GM18873 (cell line): ENCODE data around the gene OR7D2.
"Not testable (repeated sequence)": the region's sequence is repeated elsewhere in the genome, so short reads cannot be mapped to it uniquely, and the experiment has no call there.

Experiments used
- ATAC-seq: cut with Tn5 transposase; IDR thresholded peaks from one replicate; pipeline ENCODE4 v1.9.1; 2021; ENCODE audit warnings: mild to moderate bottlenecking, moderate library complexity, moderate number of reproducible peaks; ENCODE audit not compliant: unreplicated experiment, low FRiP score

Gene OR7D2

DNA sequence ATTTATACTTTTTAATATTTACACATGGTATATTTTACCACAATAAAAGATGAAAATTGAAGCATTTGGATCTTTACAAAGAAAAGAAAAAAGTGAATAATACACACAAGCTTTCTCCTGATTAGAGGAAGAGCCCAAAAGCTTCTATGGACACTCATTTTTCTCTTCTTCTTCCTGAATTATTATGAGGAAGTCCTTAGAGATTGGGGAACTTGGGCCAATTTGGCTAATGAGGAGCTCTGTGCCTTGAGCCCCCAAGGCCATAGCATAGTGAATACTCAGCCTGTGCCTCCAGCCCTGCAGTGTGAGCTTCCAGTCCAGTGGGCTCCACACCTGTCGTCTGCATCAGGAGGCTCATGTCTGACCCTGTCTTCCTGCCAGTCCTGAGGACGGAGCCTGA lies 19.3 kb downstream of the OR7D2 start:
- not testable (repeated sequence) for ATAC-seq

DNA sequence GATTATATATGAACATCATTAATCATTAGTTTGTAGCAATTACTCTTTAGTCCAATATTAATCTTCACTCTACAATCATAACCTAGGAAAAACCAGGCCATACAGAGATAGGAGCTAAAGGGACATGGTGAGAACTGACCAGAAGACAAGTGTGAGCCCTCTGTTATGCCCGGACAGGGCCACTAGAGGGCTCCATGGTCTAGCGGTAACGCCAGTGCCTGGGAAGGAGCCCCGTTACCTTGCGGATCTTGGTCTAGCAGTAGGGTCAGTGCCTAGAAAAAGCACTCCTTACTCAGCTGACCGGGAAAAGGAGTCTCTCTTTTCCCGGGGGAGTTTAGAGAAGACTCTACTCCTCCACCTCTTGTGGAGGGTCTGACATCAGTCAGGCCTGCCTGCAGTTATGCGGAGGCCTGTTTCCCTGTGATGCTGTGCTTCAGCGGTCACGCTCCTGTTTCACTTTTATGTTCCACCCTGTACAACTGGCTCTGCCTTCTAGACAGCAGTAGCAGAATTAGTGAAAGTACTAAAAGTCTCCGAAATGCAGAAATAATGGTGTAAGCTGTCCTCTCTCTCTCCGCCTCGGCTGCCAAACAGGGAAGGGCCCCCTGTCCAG lies 26.8 kb downstream of the OR7D2 start:
- no peak for ATAC-seq

GRCh38 chr19:9219489-9219888 lies 40.7 kb downstream of the OR7D2 start, which contains the start of gene OR7D4:
TSS of gene OR7D4 (minus strand) at chr19:9219589. CDS start at chr19:9214837, 4,752 bp downstream.
- no peak for ATAC-seq
